SK-N-SH (cell line): Measurements from ENCODE around the gene NUDT12.

ENCODE experiments used
- CTCF ChIP-seq: fragments of 200-600 bp; sonication (generic); IDR thresholded peaks from 2 replicates; pipeline ENCODE4 v1.6.1; 2017; ENCODE audit warnings: antibody characterized with exemption, mild to moderate bottlenecking, moderate library complexity
- EP300 ChIP-seq, 2 experiments: IDR thresholded peaks; 2 replicates each; pipeline versions ENCODE4 v1.4.0 to v1.6.1; 2012; ENCODE audit warnings: borderline replicate concordance in 1 of 2, low read depth in 1 of 2, low read length in 1 of 2
- FOXM1 ChIP-seq: IDR thresholded peaks from 2 replicates; pipeline ENCODE4 v1.4.0; 2012; ENCODE audit warnings: low read depth, mild to moderate bottlenecking
- GATA2 ChIP-seq: sonication (generic); formaldehyde crosslinking; IDR thresholded peaks from 2 replicates; pipeline ENCODE4 v1.5.0; 2020; ENCODE audit warnings: mild to moderate bottlenecking, missing genetic modification reagents
- REST ChIP-seq: IDR thresholded peaks from 2 replicates; pipeline ENCODE4 v1.6.1; 2012; ENCODE audit warnings: mild to moderate bottlenecking, low read depth, low read length, moderate library complexity
- SIN3A ChIP-seq: IDR thresholded peaks from 2 replicates; pipeline ENCODE4 v1.6.1; 2012; ENCODE audit warnings: low read depth, mild to moderate bottlenecking, low read length, moderate library complexity, borderline replicate concordance
- TCF12 ChIP-seq: IDR thresholded peaks from 2 replicates; pipeline ENCODE4 v1.4.0; 2012
- USF1 ChIP-seq: IDR thresholded peaks from 2 replicates; pipeline ENCODE4 v1.4.0; 2012; ENCODE audit warnings: low read depth, borderline replicate concordance

GRCh38 chr5:103546858-103547257 lies 15.7 kb downstream of the NUDT12 start:
- TF ChIP-seq GATA2 (no peak), CTCF (no peak), FOXM1 (no peak), REST (no peak), SIN3A (no peak), USF1 (no peak), EP300 (IDR thresholded peaks at IDR 0.05; ENCODE audit: borderline replicate concordance in 1 of 2, low read depth in 1 of 2, low read length in 1 of 2) (no peak), TCF12 (no peak)
